GM12878 (cell line): ENCODE results near the gene STMP1. TPM values are rescaled to one million over a fixed set of nuclear protein-coding genes. Genes with fewer than 3 reads are reported as not detected.

Source experiments
- CBFB ChIP-seq: IDR thresholded peaks from 2 replicates; pipeline ENCODE4 v1.6.1; 2016; ENCODE audit warnings: antibody characterized with exemption, low read depth
- DPF2 ChIP-seq: fragments of 450-650 bp; IDR thresholded peaks from 2 replicates; pipeline ENCODE4 v1.6.1; 2017; ENCODE audit warnings: mild to moderate bottlenecking
- HDAC6 ChIP-seq: fragments of 200-600 bp; sonication (generic); IDR thresholded peaks from one replicate; pipeline ENCODE4 v1.8.0; 2017; ENCODE audit warnings: antibody characterized with exemption; ENCODE audit not compliant: unreplicated experiment
- HDGF ChIP-seq: fragments of 450-650 bp; IDR thresholded peaks from 2 replicates; pipeline ENCODE4 v1.6.1; 2016; ENCODE audit warnings: antibody characterized with exemption
- LARP7 ChIP-seq: fragments of 450-650 bp; IDR thresholded peaks from 2 replicates; pipeline ENCODE4 v1.6.1; 2017; ENCODE audit warnings: mild to moderate bottlenecking
- MEF2A ChIP-seq: IDR thresholded peaks from 2 replicates; pipeline ENCODE4 v1.6.1; 2011; ENCODE audit warnings: low read depth, mild to moderate bottlenecking, low read length, moderate library complexity; ENCODE audit not compliant: insufficient read depth
- NBN ChIP-seq: fragments of 450-650 bp; IDR thresholded peaks from 2 replicates; pipeline ENCODE4 v1.6.1; 2016
- POU2F2 ChIP-seq: IDR thresholded peaks from 3 replicates; pipeline ENCODE4 v1.6.1; 2011; ENCODE audit warnings: low read depth, mild to moderate bottlenecking, low read length, borderline replicate concordance
- SMARCA5 ChIP-seq: fragments of 450-650 bp; IDR thresholded peaks from 2 replicates; pipeline ENCODE4 v1.6.1; 2017; ENCODE audit warnings: mild to moderate bottlenecking
- TARDBP ChIP-seq: IDR thresholded peaks from 2 replicates; pipeline ENCODE4 v1.6.1; 2016; ENCODE audit warnings: borderline replicate concordance
- ZSCAN29 ChIP-seq: fragments of 450-650 bp; IDR thresholded peaks from 2 replicates; pipeline ENCODE4 v1.6.1; 2017; ENCODE audit warnings: mild to moderate bottlenecking, moderate library complexity
- polyA plus RNA-seq, 11 experiments: library from polyadenylated mRNA; depleted of rRNA in 4 of 11; unstranded in 6 of 11; stranded (reverse) in 5 of 11; fragments of >200 nt; fragmentation: Nextera tagmentation in 4 of 11; fragmentation: Illumina TruSeq in 1 of 11; extraction: Ambion mirVana in 4 of 11; extraction: Trizol in 1 of 11; gene quantifications; 1 replicate in 1 of 11; 2 replicates in 10 of 11; pipeline versions ENCODE4 v1.2.1 to v1.2.3, GENCODE V29; 2011 to 2016; ENCODE audit warnings: inconsistent platforms in 2 of 11, missing spikeins in 2 of 11, low read depth in 1 of 11
- total RNA-seq, 4 experiments: library from RNA; depleted of rRNA in 3 of 4; stranded (reverse); fragments of >200 nt in 3 of 4; fragmentation: Illumina TruSeq in 1 of 4; extraction: Trizol in 1 of 4; gene quantifications; 2 replicates each; pipeline versions ENCODE4 v1.2.1 to v1.2.3, GENCODE V29; 2013 to 2021
- TF ChIP-seq, protein P1 (sequence below): fragments of 450-650 bp; IDR thresholded peaks from 2 replicates; pipeline ENCODE4 v1.6.1; 2018; ENCODE audit warnings: mild to moderate bottlenecking, low read depth, moderate library complexity; ENCODE audit not compliant: partially characterized antibody
- TF ChIP-seq, protein P2 (sequence below): fragments of 450-650 bp; IDR thresholded peaks from 2 replicates; pipeline ENCODE4 v1.6.1; 2017; ENCODE audit warnings: low read depth, mild to moderate bottlenecking, moderate library complexity
- TF ChIP-seq, protein P3 (sequence below): fragments of 450-650 bp; IDR thresholded peaks from 2 replicates; pipeline ENCODE4 v1.6.1; 2016; ENCODE audit warnings: mild to moderate bottlenecking
- TF ChIP-seq, protein P4 (sequence below): IDR thresholded peaks from 2 replicates; pipeline ENCODE4 v1.6.1; 2011; ENCODE audit warnings: borderline replicate concordance, low read depth, mild to moderate bottlenecking, moderate library complexity, low read length; ENCODE audit not compliant: insufficient read depth, poor library complexity, severe bottlenecking
- TF ChIP-seq, protein P5 (sequence below): fragments of 450-650 bp; conservative IDR thresholded peaks from 2 replicates; pipeline ENCODE4 v1.6.1; 2017; ENCODE audit warnings: mild to moderate bottlenecking, moderate library complexity

Gene STMP1
- total and polyA plus RNA-seq, 10 of the 15 experiments (the other 5 are each of a cell fraction or from before 2014, with no cell fraction given): 8.0 to 79.9 (median 24.7) TPM

DNA sequence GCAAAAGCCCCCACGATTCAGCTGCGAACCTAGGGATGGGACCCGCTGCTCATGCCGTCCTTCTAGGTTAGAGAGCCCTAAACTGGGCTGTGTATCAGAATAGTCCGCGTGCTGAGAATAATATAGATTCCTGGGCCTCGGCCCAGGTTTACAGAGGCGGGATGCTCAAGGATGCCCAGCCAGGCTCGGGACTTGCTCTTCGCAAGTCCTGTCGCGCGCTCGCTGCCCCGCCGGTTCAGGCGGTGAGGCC is 266 bp upstream of the STMP1 start (continued):
- 0 out of 2 replicates have a peak, but pooled peaks have one; percentile 91 for TF ChIP-seq SMARCA5
- peak; percentile 60; the same call in 1 of the 2 replicates for TF ChIP-seq ZSCAN29
- peak; percentile 68; the same call in 1 of the 2 replicates for TF ChIP-seq LARP7
- TF ChIP-seq DPF2: no peak
- TF ChIP-seq, protein P1, sequence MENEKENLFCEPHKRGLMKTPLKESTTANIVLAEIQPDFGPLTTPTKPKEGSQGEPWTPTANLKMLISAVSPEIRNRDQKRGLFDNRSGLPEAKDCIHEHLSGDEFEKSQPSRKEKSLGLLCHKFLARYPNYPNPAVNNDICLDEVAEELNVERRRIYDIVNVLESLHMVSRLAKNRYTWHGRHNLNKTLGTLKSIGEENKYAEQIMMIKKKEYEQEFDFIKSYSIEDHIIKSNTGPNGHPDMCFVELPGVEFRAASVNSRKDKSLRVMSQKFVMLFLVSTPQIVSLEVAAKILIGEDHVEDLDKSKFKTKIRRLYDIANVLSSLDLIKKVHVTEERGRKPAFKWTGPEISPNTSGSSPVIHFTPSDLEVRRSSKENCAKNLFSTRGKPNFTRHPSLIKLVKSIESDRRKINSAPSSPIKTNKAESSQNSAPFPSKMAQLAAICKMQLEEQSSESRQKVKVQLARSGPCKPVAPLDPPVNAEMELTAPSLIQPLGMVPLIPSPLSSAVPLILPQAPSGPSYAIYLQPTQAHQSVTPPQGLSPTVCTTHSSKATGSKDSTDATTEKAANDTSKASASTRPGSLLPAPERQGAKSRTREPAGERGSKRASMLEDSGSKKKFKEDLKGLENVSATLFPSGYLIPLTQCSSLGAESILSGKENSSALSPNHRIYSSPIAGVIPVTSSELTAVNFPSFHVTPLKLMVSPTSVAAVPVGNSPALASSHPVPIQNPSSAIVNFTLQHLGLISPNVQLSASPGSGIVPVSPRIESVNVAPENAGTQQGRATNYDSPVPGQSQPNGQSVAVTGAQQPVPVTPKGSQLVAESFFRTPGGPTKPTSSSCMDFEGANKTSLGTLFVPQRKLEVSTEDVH: peak; percentile 61
- TF ChIP-seq HDGF: no peak
- TF ChIP-seq HDAC6: peak; percentile 43
- TF ChIP-seq MEF2A: no peak
- no peak; the same call in 1 of the 2 replicates for TF ChIP-seq CBFB
- TF ChIP-seq, protein P2, sequence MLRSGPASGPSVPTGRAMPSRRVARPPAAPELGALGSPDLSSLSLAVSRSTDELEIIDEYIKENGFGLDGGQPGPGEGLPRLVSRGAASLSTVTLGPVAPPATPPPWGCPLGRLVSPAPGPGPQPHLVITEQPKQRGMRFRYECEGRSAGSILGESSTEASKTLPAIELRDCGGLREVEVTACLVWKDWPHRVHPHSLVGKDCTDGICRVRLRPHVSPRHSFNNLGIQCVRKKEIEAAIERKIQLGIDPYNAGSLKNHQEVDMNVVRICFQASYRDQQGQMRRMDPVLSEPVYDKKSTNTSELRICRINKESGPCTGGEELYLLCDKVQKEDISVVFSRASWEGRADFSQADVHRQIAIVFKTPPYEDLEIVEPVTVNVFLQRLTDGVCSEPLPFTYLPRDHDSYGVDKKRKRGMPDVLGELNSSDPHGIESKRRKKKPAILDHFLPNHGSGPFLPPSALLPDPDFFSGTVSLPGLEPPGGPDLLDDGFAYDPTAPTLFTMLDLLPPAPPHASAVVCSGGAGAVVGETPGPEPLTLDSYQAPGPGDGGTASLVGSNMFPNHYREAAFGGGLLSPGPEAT: 0 out of 2 replicates have a peak, but pooled peaks have one; percentile 24
- TF ChIP-seq, protein P3, sequence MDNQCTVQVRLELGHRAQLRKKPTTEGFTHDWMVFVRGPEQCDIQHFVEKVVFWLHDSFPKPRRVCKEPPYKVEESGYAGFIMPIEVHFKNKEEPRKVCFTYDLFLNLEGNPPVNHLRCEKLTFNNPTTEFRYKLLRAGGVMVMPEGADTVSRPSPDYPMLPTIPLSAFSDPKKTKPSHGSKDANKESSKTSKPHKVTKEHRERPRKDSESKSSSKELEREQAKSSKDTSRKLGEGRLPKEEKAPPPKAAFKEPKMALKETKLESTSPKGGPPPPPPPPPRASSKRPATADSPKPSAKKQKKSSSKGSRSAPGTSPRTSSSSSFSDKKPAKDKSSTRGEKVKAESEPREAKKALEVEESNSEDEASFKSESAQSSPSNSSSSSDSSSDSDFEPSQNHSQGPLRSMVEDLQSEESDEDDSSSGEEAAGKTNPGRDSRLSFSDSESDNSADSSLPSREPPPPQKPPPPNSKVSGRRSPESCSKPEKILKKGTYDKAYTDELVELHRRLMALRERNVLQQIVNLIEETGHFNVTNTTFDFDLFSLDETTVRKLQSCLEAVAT: peak; percentile 99
- TF ChIP-seq, protein P4, sequence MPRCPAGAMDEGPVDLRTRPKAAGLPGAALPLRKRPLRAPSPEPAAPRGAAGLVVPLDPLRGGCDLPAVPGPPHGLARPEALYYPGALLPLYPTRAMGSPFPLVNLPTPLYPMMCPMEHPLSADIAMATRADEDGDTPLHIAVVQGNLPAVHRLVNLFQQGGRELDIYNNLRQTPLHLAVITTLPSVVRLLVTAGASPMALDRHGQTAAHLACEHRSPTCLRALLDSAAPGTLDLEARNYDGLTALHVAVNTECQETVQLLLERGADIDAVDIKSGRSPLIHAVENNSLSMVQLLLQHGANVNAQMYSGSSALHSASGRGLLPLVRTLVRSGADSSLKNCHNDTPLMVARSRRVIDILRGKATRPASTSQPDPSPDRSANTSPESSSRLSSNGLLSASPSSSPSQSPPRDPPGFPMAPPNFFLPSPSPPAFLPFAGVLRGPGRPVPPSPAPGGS: no peak
- peak; percentile 57; the same call in 1 of the 3 replicates for TF ChIP-seq POU2F2
- TF ChIP-seq, protein P5, sequence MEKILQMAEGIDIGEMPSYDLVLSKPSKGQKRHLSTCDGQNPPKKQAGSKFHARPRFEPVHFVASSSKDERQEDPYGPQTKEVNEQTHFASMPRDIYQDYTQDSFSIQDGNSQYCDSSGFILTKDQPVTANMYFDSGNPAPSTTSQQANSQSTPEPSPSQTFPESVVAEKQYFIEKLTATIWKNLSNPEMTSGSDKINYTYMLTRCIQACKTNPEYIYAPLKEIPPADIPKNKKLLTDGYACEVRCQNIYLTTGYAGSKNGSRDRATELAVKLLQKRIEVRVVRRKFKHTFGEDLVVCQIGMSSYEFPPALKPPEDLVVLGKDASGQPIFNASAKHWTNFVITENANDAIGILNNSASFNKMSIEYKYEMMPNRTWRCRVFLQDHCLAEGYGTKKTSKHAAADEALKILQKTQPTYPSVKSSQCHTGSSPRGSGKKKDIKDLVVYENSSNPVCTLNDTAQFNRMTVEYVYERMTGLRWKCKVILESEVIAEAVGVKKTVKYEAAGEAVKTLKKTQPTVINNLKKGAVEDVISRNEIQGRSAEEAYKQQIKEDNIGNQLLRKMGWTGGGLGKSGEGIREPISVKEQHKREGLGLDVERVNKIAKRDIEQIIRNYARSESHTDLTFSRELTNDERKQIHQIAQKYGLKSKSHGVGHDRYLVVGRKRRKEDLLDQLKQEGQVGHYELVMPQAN: no peak
- TF ChIP-seq NBN: peak; percentile 65; the same call in 1 of the 2 replicates
- TF ChIP-seq TARDBP: 0 out of 2 replicates have a peak, but pooled peaks have one; percentile 60
